Ureter (tissue), 1 donor: Measurements from ENCODE around the gene LRSAM1. TPM values are rescaled to one million over a fixed set of nuclear protein-coding genes. Genes with fewer than 3 reads are reported as not detected.

Source experiments
- DNase-seq: peaks from one replicate; pipeline ENCODE4 v3.0.0-alpha.2; 2020; ENCODE audit warnings: low spot score
- total RNA-seq: library from RNA; stranded (reverse); gene quantifications from one replicate; pipeline ENCODE4 v1.2.4, GENCODE V29; 2023
- donor health status: DM: yes; HTN: yes; CAD: no.

LRSAM1 gene
- total RNA-seq, 1 donor from 2014 or later, result 30.4 TPM

GRCh38 chr9:127516835-127517607 lies 65.7 kb downstream of the LRSAM1 start:
- DNase-seq, result no peak

- DNase-seq, result no peak
Measured at GRCh38 chr9:127517620-127518019, 66.3 kb downstream of the LRSAM1 start.

- DNase-seq, result no peak
Measured at GRCh38 chr9:127518091-127518856, 67.0 kb downstream of the LRSAM1 start.

GRCh38 chr9:127519301-127520166 lies 68.2 kb downstream of the LRSAM1 start:
- no peak for DNase-seq

- DNase-seq, result no peak
Measured at GRCh38 chr9:127520941-127521918, 69.9 kb downstream of the LRSAM1 start.

GRCh38 chr9:127521919-127522304 lies 70.6 kb downstream of the LRSAM1 start:
- peak; percentile 48 for DNase-seq

GRCh38 chr9:127522727-127523126 lies 71.4 kb downstream of the LRSAM1 start:
- no peak for DNase-seq

- DNase-seq, result no peak
Measured at GRCh38 chr9:127523312-127523851, 72.1 kb downstream of the LRSAM1 start.

GRCh38 chr9:127524373-127524772 lies 73.1 kb downstream of the LRSAM1 start:
- DNase-seq, result no peak

GRCh38 chr9:127525401-127526188 lies 74.3 kb downstream of the LRSAM1 start:
- DNase-seq, result no peak

GRCh38 chr9:127526655-127527559 lies 75.6 kb downstream of the LRSAM1 start:
- no peak for DNase-seq

- no peak for DNase-seq
Measured at GRCh38 chr9:127527560-127528268, 76.4 kb downstream of the LRSAM1 start.

GRCh38 chr9:127528422-127529251 lies 77.3 kb downstream of the LRSAM1 start:
- DNase-seq, result no peak

- no peak for DNase-seq
Measured at GRCh38 chr9:127529671-127530070, 78.4 kb downstream of the LRSAM1 start.

GRCh38 chr9:127530206-127530941 lies 79.1 kb downstream of the LRSAM1 start:
- no peak for DNase-seq

GRCh38 chr9:127531676-127532075 lies 80.4 kb downstream of the LRSAM1 start:
- no peak for DNase-seq
